Activated CD8-positive, alpha-beta memory T cell treated with anti-CD3 and anti-CD28 coated beads, Interleukin-2, amount 50 U/mL, for 48 hours (primary cell): ENCODE data around the gene RARRES1.
"Not testable (repeated sequence)": the region's sequence is repeated elsewhere in the genome, so short reads cannot be mapped to it uniquely, and the experiment has no call there.

Experiments
- DNase-seq: peaks from one replicate; pipeline ENCODE4 v3.0.0-alpha.2; 2020

The RARRES1 gene

GRCh38 chr3:158733656-158734055 is 1.4 kb upstream of the RARRES1 start:
- no peak for DNase-seq

GRCh38 chr3:158732856-158733200 is 571 bp upstream of the RARRES1 start:
- DNase-seq: no peak

- no peak for DNase-seq
Measured at GRCh38 chr3:158731486-158731885, 771 bp downstream of the RARRES1 start.

- DNase-seq: no peak
Measured at GRCh38 chr3:158728851-158729250, 3.4 kb downstream of the RARRES1 start.

- DNase-seq: no peak
Measured at GRCh38 chr3:158728061-158728377, 4.2 kb downstream of the RARRES1 start.

- DNase-seq: no peak
Measured at GRCh38 chr3:158727206-158728060, 4.8 kb downstream of the RARRES1 start.

- no peak for DNase-seq
Measured at GRCh38 chr3:158725348-158726011, 6.8 kb downstream of the RARRES1 start.

GRCh38 chr3:158723991-158724390 is 8.3 kb downstream of the RARRES1 start:
- no peak for DNase-seq

- DNase-seq: no peak
Measured at GRCh38 chr3:158722108-158722507, 10.1 kb downstream of the RARRES1 start.

- DNase-seq: no peak
Measured at GRCh38 chr3:158718490-158719170, 13.6 kb downstream of the RARRES1 start.

GRCh38 chr3:158717576-158717975 is 14.7 kb downstream of the RARRES1 start:
- DNase-seq: no peak

GRCh38 chr3:158713094-158713499 is 19.2 kb downstream of the RARRES1 start:
- no peak for DNase-seq

GRCh38 chr3:158712443-158712842 is 19.8 kb downstream of the RARRES1 start:
- no peak for DNase-seq

- DNase-seq: no peak
Measured at GRCh38 chr3:158711886-158712285, 20.4 kb downstream of the RARRES1 start.

- no peak for DNase-seq
Measured at GRCh38 chr3:158710601-158711000, 21.7 kb downstream of the RARRES1 start.

- no peak for DNase-seq
Measured at GRCh38 chr3:158709666-158710083, 22.6 kb downstream of the RARRES1 start.

- DNase-seq: no peak
Measured at GRCh38 chr3:158703566-158703965, 28.7 kb downstream of the RARRES1 start.

GRCh38 chr3:158702815-158703481 is 29.3 kb downstream of the RARRES1 start:
- no peak for DNase-seq

- DNase-seq: no peak
Measured at GRCh38 chr3:158701420-158702065, 30.7 kb downstream of the RARRES1 start.

GRCh38 chr3:158700559-158700958 is 31.7 kb downstream of the RARRES1 start:
- no peak for DNase-seq

GRCh38 chr3:158696618-158697017 is 35.6 kb downstream of the RARRES1 start:
- DNase-seq: no peak

GRCh38 chr3:158693866-158694456 is 38.3 kb downstream of the RARRES1 start:
- not testable (repeated sequence) for DNase-seq
